ENCODE results near the gene TSEN54.
"Not testable (repeated sequence)": the region's sequence is repeated elsewhere in the genome, so short reads cannot be mapped to it uniquely, and the experiment has no call there.

TSEN54 gene

DNA sequence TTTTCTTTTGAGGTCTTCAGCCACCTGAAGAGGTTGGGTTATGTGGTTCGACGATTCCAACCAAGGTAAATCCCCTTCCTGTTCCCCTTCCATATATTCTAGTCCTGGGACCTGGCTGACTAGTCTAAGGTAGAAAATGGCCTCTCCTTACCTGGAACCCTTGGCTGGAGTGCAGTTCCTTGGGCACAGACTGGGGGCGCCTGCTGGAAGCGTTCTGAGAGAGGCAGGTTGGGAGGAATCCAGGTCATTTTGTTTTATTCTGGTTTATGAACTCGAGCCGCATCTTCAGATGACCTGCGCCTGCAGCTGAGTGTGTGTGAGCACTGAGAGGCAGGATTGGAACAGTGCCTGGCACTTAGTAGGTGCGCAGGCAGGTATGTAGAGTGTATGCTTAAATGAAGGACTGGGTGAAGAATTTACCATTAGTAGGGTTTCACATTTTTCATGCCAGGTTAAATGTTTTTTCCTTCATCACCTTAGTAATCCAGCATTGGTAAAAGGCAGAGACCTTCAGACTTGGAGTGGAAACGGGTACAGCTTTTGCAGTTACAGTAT lies 2.7 kb downstream of the TSEN54 start:
- no peak for DNase-seq (ENCODE audit: low read depth)

- DNase-seq (ENCODE audit: low read depth), result not testable (repeated sequence)
These were observed 4.1 kb downstream of the TSEN54 start for GRCh38 chr17:75520413-75520812.

GRCh38 chr17:75521290-75521689 lies 5.0 kb downstream of the TSEN54 start:
- DNase-seq (ENCODE audit: low read depth), result no peak

- DNase-seq (ENCODE audit: low read depth), result peak; percentile 71
These were observed 5.8 kb downstream of the TSEN54 start for GRCh38 chr17:75521951-75522727.

GRCh38 chr17:75523647-75524046 lies 7.3 kb downstream of the TSEN54 start:
- no peak for DNase-seq (ENCODE audit: low read depth)

DNA sequence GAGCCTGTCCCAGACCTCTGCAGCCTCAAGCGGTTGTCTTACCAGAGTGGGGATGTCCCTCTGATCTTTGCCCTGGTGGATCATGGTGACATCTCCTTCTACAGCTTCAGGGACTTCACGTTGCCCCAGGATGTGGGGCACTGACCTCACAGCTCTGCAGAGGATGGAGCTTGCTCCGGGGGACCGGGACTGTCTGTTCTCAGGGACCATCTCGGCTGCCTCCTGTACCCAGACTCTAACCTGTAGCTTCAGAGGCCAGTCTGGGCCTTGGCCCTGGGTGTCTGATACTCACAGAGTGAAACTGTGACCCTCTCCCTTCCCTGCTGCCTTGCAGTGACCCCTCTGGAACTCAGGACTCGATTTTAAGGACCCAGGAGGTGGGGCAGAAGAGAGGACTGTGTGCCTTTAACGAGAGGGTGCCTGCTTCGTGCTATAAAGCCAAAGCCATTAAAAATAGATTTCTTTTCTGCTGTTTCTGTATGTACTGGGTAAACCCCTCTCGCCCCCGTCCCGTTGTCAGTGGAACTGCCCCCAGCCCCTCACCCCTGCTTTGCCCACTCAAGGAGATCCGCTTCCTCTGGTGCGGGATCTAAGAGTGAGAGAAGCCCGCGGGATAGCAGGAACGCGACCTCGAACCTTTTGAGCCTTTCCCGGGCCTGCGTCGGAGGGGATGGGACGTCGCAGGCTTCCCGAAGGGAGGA lies 8.1 kb downstream of the TSEN54 start:
- no peak for DNase-seq (ENCODE audit: low read depth)

GRCh38 chr17:75524970-75525805 lies 8.9 kb downstream of the TSEN54 start, which contains the start of gene LLGL2:
LLGL2 (plus strand) TSS chr17:75525697; CDS start chr17:75543427, 17,730 bp downstream.
- peak; percentile 31 for DNase-seq (ENCODE audit: low read depth)

- DNase-seq (ENCODE audit: low read depth), result no peak
These were observed 9.7 kb downstream of the TSEN54 start for GRCh38 chr17:75525806-75526554.

- DNase-seq (ENCODE audit: low read depth), result no peak
These were observed 10.4 kb downstream of the TSEN54 start for GRCh38 chr17:75526555-75527270.

- DNase-seq (ENCODE audit: low read depth), result no peak
These were observed 14.8 kb downstream of the TSEN54 start for GRCh38 chr17:75530837-75531720.

DNA sequence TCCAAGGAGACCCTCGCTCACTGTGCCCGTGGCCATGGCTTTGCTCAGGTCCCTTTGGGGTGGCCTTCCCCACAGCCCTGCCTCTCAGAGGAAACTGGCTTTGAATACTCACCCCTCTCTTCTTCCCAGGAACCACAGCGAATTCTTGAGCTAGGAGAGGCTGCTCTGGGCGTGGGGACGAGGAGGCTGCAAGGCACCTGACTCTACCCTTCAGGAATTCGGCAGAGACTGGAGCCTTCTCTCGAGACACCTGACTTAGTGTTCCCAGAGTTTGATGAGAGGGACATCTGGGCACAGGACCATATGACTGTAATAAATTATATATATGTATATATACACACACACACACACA lies 15.4 kb downstream of the TSEN54 start:
- DNase-seq (ENCODE audit: low read depth), result no peak

GRCh38 chr17:75535119-75535537 lies 18.8 kb downstream of the TSEN54 start:
- DNase-seq (ENCODE audit: low read depth), result no peak

- no peak for DNase-seq (ENCODE audit: low read depth)
These were observed 19.5 kb downstream of the TSEN54 start for GRCh38 chr17:75535871-75536270.

GRCh38 chr17:75536366-75536765 lies 20.0 kb downstream of the TSEN54 start:
- no peak for DNase-seq (ENCODE audit: low read depth)

DNA sequence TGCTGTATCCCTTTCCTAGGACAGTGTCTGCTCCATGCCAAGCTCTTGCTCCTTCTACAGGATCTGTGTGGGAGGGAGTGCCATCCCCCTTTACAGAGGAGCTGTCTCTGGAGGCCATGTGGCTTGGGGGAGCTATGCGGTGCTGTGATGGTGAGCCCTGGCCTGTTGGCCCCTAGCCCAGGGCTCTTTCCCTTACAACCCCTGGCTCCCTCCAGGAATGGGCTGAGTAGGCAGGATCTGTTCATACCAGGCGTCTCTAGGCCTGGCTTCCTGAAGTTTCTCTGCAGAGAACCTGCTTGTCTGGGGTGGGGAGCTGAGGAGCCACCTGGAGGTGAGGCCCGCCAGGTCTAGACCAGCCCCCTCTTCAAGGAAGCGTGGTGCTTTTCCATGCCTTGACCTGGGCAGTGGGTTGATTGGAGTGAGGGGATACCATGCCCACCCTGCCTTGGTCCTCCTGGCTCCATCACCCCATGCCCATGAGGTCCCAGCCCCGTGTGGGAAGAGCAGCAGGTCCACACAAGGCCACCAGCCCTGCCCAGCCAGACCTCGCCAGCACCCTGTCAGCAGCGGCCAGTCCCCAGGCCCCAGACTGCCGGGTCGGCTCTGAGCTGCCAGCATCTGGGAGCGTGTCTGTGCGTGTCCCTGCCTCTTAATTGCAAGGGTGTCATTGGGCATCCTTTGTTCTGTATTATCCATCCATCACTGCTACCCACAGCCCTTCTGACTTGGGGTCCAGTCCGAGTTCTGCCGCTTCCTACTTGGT lies 23.8 kb downstream of the TSEN54 start:
- DNase-seq (ENCODE audit: low read depth), result no peak

DNA sequence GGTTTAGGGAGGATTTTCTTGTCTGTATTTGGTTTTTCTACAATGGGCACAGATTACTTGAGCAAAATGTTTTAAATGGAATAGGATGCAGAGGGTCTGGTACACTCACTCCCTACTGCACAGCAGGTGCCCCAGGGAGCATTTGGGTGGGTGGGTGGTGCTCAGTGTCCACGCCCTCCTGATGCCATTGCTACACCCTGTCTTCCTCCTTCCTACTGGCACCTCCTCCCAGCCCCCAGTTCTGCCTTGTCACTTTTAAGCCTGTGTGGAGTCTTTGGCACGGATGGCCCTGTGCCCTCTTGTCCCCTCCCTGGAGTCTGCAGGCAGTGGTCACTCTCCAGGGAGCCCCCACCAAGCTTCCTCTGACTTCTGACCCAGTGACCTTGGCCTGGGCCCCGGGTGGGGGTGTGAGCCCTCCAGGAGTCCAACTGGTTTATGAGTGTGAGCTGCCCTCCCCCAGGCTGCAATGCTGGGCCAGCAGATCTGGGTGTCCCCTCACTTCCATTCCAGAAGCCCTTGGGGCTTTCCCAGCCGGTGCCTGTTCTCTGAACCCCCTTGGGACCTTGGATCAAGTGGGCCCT lies 24.7 kb downstream of the TSEN54 start:
- DNase-seq (ENCODE audit: low read depth), result no peak

- no peak for DNase-seq (ENCODE audit: low read depth)
These were observed 25.9 kb downstream of the TSEN54 start for GRCh38 chr17:75542229-75542628.

GRCh38 chr17:75542728-75543336 lies 26.5 kb downstream of the TSEN54 start:
- DNase-seq (ENCODE audit: low read depth), result no peak

Data from iris pigment epithelial cell (primary cell).